HepG2 (cell line): Measurements from ENCODE around the gene PIK3C2B. TPM values are rescaled to one million over a fixed set of nuclear protein-coding genes. Genes with fewer than 3 reads are reported as not detected.

ENCODE experiments used
- ATAC-seq: fragments of 200-7000 bp; cut with Tn5 transposase; 3 replicates; pipeline ENCODE4 v1.9.1; 2020; ENCODE audit warnings: mild to moderate bottlenecking, moderate library complexity
- BruUV-seq: library from RNA; stranded (reverse); fragments of 400-500 nt; replicated peaks from 2 replicates; lab custom pipeline; 2021; lab: Mats Ljungman, UMichigan
- CTCF ChIA-PET: fragments of 300-600 bp; formaldehyde crosslinking; extraction: SDS; loops from one replicate; lab custom pipeline; 2021; ENCODE audit warnings: low total read pairs, inconsistent platforms, low intra/inter-chr PET ratio; lab: Yijun Ruan, JAX
- POLR2A ChIA-PET: fragments of 350-600 bp; sonication (Branson Sonifier 250); formaldehyde crosslinking; loops from one replicate; lab custom pipeline; 2020; ENCODE audit warnings: antibody characterized with exemption, inconsistent platforms; lab: Yijun Ruan, JAX
- DNase-seq: peaks from one replicate; pipeline ENCODE4 v3.0.0-alpha.2; 2015; ENCODE audit warnings: low spot score
- FAIRE-seq: peaks from 3 replicates; lab custom pipeline; 2011; peaks lifted over from hg19 to GRCh38; lab: Jason Lieb, UNC
- H2AFZ ChIP-seq: one replicate; pipeline ENCODE4 v1.6.1; 2011; ENCODE audit warnings: low read length, inconsistent platforms
- H3K27ac ChIP-seq: fragments of 300-600 bp; 3 replicates; pipeline ENCODE4 v1.8.0; 2011; ENCODE audit warnings: mixed run types, mild to moderate bottlenecking, mixed read lengths, low read length, inconsistent platforms; ENCODE audit not compliant: insufficient read depth; ENCODE audit errors: extremely low read length
- H3K27me3 ChIP-seq, 2 experiments: fragments of 200-600 bp in 1 of 2; 2 replicates in 1 of 2; 3 replicates in 1 of 2; pipeline versions ENCODE4 v1.6.0 to v1.8.0; 2011; ENCODE audit warnings: low read length in 2 of 2, mild to moderate bottlenecking in 2 of 2, moderate library complexity in 2 of 2, inconsistent platforms in 1 of 2; ENCODE audit not compliant: insufficient read depth in 2 of 2, control insufficient read depth in 1 of 2
- H3K36me3 ChIP-seq, 2 experiments: fragments of 200-600 bp in 1 of 2; replicated peaks in 1 of 2; 2 replicates in 1 of 2; 3 replicates in 1 of 2; pipeline versions ENCODE4 v1.5.1 to v1.8.0; 2011; ENCODE audit warnings: low read length in 2 of 2, inconsistent platforms in 1 of 2; ENCODE audit not compliant: insufficient read depth in 2 of 2, control insufficient read depth in 1 of 2
- H3K4me1 ChIP-seq: 2 replicates; pipeline ENCODE4 v1.5.1; 2012; ENCODE audit warnings: low read length, inconsistent platforms; ENCODE audit not compliant: insufficient read depth
- H3K4me2 ChIP-seq: 2 replicates; pipeline ENCODE4 v1.6.0; 2011; ENCODE audit warnings: low read depth, low read length, inconsistent platforms
- H3K4me3 ChIP-seq, 3 experiments: fragments of 200-600 bp in 1 of 3; sonication (generic), shearing (Covaris generic) in 1 of 3; replicated peaks in 1 of 3; 2 replicates each; pipeline ENCODE4 v1.5.1; 2011 to 2016; ENCODE audit warnings: low read length in 3 of 3, inconsistent platforms in 2 of 3, low read depth in 2 of 3, mild to moderate bottlenecking in 2 of 3, control low read depth in 1 of 3, mixed read lengths in 1 of 3; ENCODE audit not compliant: insufficient read depth in 1 of 3
- H3K79me2 ChIP-seq: one replicate; pipeline ENCODE4 v1.6.1; 2011; ENCODE audit warnings: low read length, inconsistent platforms; ENCODE audit not compliant: insufficient read depth
- H3K9ac ChIP-seq: 2 replicates; pipeline ENCODE4 v1.6.0; 2011; ENCODE audit warnings: mild to moderate bottlenecking, low read depth, low read length, inconsistent platforms; ENCODE audit not compliant: insufficient read depth
- H3K9me3 ChIP-seq: 2 replicates; pipeline ENCODE4 v1.5.1; 2012; ENCODE audit warnings: mild to moderate bottlenecking, low read length
- H4K20me1 ChIP-seq: 2 replicates; pipeline ENCODE4 v1.6.0; 2011; ENCODE audit warnings: inconsistent platforms, mild to moderate bottlenecking, low read length, moderate library complexity; ENCODE audit not compliant: insufficient read depth
- CTCF ChIP-seq: sonication (generic); formaldehyde crosslinking; IDR thresholded peaks from 2 replicates; pipeline ENCODE4 v1.5.0; 2020; ENCODE audit warnings: mild to moderate bottlenecking, missing genetic modification reagents, moderate library complexity
- HMG20A ChIP-seq: IDR thresholded peaks from 2 replicates; pipeline ENCODE4 v1.6.1; 2016; ENCODE audit warnings: borderline replicate concordance
- HMGXB4 ChIP-seq, 2 experiments: sonication (generic) in 1 of 2; formaldehyde crosslinking in 1 of 2; IDR thresholded peaks; 2 replicates each; pipeline versions ENCODE4 v1.4.0 to v1.6.1; 2018 to 2020; ENCODE audit warnings: missing genetic modification reagents in 2 of 2, borderline replicate concordance in 1 of 2, low read depth in 1 of 2, mild to moderate bottlenecking in 1 of 2, missing biosample characterization in 1 of 2
- KAT8 ChIP-seq: IDR thresholded peaks from 2 replicates; pipeline ENCODE4 v1.6.1; 2016; ENCODE audit warnings: missing genetic modification reagents, missing compliant biosample characterization
- MAFK ChIP-seq, 2 experiments: IDR thresholded peaks in 1 of 2; conservative IDR thresholded peaks in 1 of 2; 2 replicates each; pipeline ENCODE4 v1.6.1; 2011; ENCODE audit warnings: improper control_type of control experiment in 2 of 2, low read length in 2 of 2
- MEF2D ChIP-seq: sonication (generic); formaldehyde crosslinking; IDR thresholded peaks from 2 replicates; pipeline ENCODE4 v1.5.1; 2020; ENCODE audit warnings: mild to moderate bottlenecking, missing genetic modification reagents
- NFE2L2 ChIP-seq: fragments of 150-350 bp; IDR thresholded peaks from 2 replicates; pipeline ENCODE4 v1.6.1; 2014; ENCODE audit warnings: low read length
- NR2F2 ChIP-seq: IDR thresholded peaks from 2 replicates; pipeline ENCODE4 v1.6.1; 2012; ENCODE audit warnings: low read depth, inconsistent platforms, borderline replicate concordance
- POGK ChIP-seq: sonication (generic); formaldehyde crosslinking; conservative IDR thresholded peaks from 2 replicates; pipeline ENCODE4 v1.8.0; 2022; ENCODE audit warnings: mild to moderate bottlenecking, moderate library complexity, missing genetic modification reagents
- RAD21 ChIP-seq: fragments of 450-650 bp; formaldehyde crosslinking; IDR thresholded peaks from 2 replicates; pipeline ENCODE4 v1.5.0; 2020; ENCODE audit warnings: mild to moderate bottlenecking
- STAG1 ChIP-seq: sonication (generic); formaldehyde crosslinking; IDR thresholded peaks from 2 replicates; pipeline ENCODE4 v1.4.0; 2020; ENCODE audit warnings: missing genetic modification reagents
- TCF7L2 ChIP-seq: IDR thresholded peaks from 2 replicates; pipeline ENCODE4 v1.6.1; 2011; ENCODE audit warnings: mild to moderate bottlenecking, low read depth, low read length, moderate library complexity
- ZNF703 ChIP-seq: sonication (generic); formaldehyde crosslinking; IDR thresholded peaks from 2 replicates; pipeline ENCODE4 v1.5.1; 2020; ENCODE audit warnings: missing genetic modification reagents, mild to moderate bottlenecking, moderate library complexity, borderline replicate concordance
- ZSCAN22 ChIP-seq: sonication (generic); formaldehyde crosslinking; IDR thresholded peaks from 2 replicates; pipeline ENCODE4 v1.4.0; 2020; ENCODE audit warnings: mild to moderate bottlenecking, missing genetic modification reagents
- WGBS: methylation state at CpG from one replicate; pipeline ENCODE4 v1.1.6; 2017; ENCODE audit warnings: low lambda C conversion rate; 5-methylcytosine and 5-hydroxymethylcytosine counted together
- in situ Hi-C: cut with HindIII; loops from 2 replicates; pipeline ENCODE4 v1.10.0; 2017; ENCODE audit warnings: low pct_unique_long_range_greater_than_20kb; ENCODE audit not compliant: extremely low pct_ligation_motif_present
- intact Hi-C: fragments of 100-400 bp; cut with micrococcal nuclease; formaldehyde crosslinking; loops from one replicate; pipeline ENCODE4 v1.10.0; 2022; ENCODE audit not compliant: unreplicated experiment
- polyA plus RNA-seq, 8 experiments: library from polyadenylated mRNA; depleted of rRNA in 3 of 8; stranded (reverse) in 7 of 8; unstranded in 1 of 8; fragments of >200 nt; fragmentation: Illumina TruSeq in 4 of 8; extraction: Trizol in 4 of 8; gene quantifications; 2 replicates each; pipeline versions ENCODE4 v1.2.1 to v1.2.3, GENCODE V29; 2011 to 2016; ENCODE audit warnings: low read depth in 4 of 8, missing spikeins in 1 of 8, mixed read lengths in 1 of 8; ENCODE audit not compliant: insufficient read depth in 1 of 8
- total RNA-seq, 5 experiments: library from RNA; depleted of rRNA; stranded (reverse); fragments of >200 nt; fragmentation: Illumina TruSeq; extraction: Trizol; gene quantifications; 2 replicates each; pipeline ENCODE4 v1.2.3, GENCODE V29; 2016; ENCODE audit warnings: low read depth in 1 of 5
- TF ChIP-seq, protein P1 (sequence below): sonication (generic); formaldehyde crosslinking; IDR thresholded peaks from 2 replicates; pipeline ENCODE4 v1.8.1; 2023; ENCODE audit warnings: missing genetic modification reagents, inconsistent platforms, borderline replicate concordance

Gene PIK3C2B
- total and polyA plus RNA-seq, 2 of the 13 experiments (the other 11 are each of a cell fraction or from before 2014, with no cell fraction given), result 3.4 to 4.5 TPM

- Histone ChIP-seq H2AFZ (peak overlapping the region; percentile 84), H3K9me3 (no peaks in the 10 kb centered on the region), H3K9ac (no peak overlapping the region), H3K27ac (no peak overlapping the region), H3K4me3 (peak overlapping the region; percentile 0 to 56 (median 29); a peak in 4 of 6 replicates), H3K36me3 (no peaks in the 10 kb centered on the region), H4K20me1 (no peaks in the 10 kb centered on the region), H3K27me3 (peaks cover 0 to 18% of the 10 kb centered on the region in 2 experiments; a peak in 3 of 5 replicates), H3K4me1 (peaks cover 32% of the 10 kb centered on the region), H3K79me2 (no peaks in the 10 kb centered on the region), H3K4me2 (peak overlapping the region; percentile 84)
- peak; percentile 67 for DNase-seq
- WGBS, result 13% methylated on average over 7 of the region's 7 CpGs
- intact Hi-C loops (loop anchor here (1.0 to 10.0 kb wide), 5 partner anchors 22 to 359 kb away; no protein-coding TSS in a partner anchor), in situ Hi-C loops (loop anchor here (5.0 kb wide), 1 partner anchor 56 kb away; no protein-coding TSS in a partner anchor)
- ATAC-seq, result no peak
- BruUV-seq, result no TSS peak
- no peak for FAIRE-seq
- ChIA-PET POLR2A (interaction anchor here (1.0 to 2.5 kb wide), 4 partner anchors 10 to 72 kb away, joined by 6 to 13 read pairs (median 6); partner anchors contain the start of genes MDM4 and PIK3C2B), CTCF (interaction anchor here (1.0 to 5.8 kb wide), 6 partner anchors 9 to 105 kb away, joined by 3 to 78 read pairs (median 10); partner anchors contain the start of gene PIK3C2B)
- TF ChIP-seq, protein P1, sequence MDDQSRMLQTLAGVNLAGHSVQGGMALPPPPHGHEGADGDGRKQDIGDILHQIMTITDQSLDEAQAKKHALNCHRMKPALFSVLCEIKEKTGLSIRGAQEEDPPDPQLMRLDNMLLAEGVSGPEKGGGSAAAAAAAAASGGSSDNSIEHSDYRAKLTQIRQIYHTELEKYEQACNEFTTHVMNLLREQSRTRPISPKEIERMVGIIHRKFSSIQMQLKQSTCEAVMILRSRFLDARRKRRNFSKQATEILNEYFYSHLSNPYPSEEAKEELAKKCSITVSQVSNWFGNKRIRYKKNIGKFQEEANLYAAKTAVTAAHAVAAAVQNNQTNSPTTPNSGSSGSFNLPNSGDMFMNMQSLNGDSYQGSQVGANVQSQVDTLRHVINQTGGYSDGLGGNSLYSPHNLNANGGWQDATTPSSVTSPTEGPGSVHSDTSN (CRISPR knock-in tag), result no peak
- TF ChIP-seq ZSCAN22 (CRISPR knock-in tag) (no peak), ZNF703 (no peak), CTCF (CRISPR knock-in tag) (peak; percentile 77), NR2F2 (no peak), RAD21 (peak; percentile 68), HMGXB4 (CRISPR knock-in tag; IDR thresholded peaks at IDR 0.05; ENCODE audit: borderline replicate concordance in 1 of 2, low read depth in 1 of 2) (no peak), MAFK (conservative IDR thresholded peaks at IDR 0.05 in 1 of 2, IDR thresholded peaks at IDR 0.05 in 1 of 2; ENCODE audit: low read length in 2 of 2) (no peak), STAG1 (peak; percentile 85), MEF2D (CRISPR knock-in tag) (no peak), POGK (no peak), TCF7L2 (no peak), NFE2L2 (0 out of 2 replicates have a peak, but pooled peaks have one; percentile 3), HMG20A (CRISPR knock-in tag) (no peak), KAT8 (CRISPR knock-in tag) (peak; percentile 21; the same call in 1 of the 2 replicates)
Observed at GRCh38 chr1:204503122-204503912, 8.7 kb upstream of the PIK3C2B start.
